ENCODE results near the gene NLRC3.

DNA sequence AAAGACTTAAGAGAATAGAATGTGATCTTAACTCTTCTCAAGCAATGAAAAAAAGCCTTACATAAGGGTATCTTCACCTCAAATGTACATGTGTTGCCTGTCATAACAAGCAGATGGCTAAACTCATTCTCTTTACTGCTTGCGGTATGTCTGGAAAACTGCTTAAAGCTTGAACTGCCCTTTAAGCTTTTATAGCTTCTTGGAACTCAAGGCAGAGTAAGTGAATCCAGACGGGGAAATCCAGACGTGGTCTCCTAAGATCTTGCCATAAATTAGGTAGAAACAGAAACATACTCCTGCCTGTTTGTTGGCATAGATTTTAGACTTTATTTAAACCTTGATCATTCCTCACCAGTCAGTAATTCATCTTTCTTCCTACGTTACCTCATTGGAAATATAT lies 56.8 kb downstream of the NLRC3 start:
- no peak for TF ChIP-seq SUZ12 (IDR thresholded peaks at IDR 0.05; ENCODE audit: extremely low read depth, insufficient read depth, insufficient read length)
- TF ChIP-seq YY1 (IDR thresholded peaks at IDR 0.05; ENCODE audit: insufficient read depth, insufficient read length), result no peak
- no peak for TF ChIP-seq ZNF274 (IDR thresholded peaks at IDR 0.05; ENCODE audit: low read depth, low read length)
